ENCODE results near the gene LEPROT.

DNA sequence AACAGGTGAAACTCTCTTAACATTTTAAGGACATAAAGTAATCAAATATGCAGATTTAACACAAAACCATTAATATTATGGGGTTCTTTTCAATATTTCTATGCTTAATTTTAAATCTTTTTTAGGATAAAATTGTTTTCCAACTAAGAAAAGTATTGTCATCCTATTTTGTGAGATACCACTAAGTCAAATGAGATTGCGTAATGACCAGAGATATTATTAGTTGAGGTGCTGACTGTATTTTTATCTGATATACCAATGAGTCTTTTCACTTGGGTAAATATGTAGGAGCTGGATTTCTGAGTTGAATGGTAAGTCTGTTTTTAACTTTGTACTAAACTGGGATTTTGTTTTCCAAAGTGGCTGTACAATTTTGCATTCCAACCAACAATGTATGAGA, 25.4 kb downstream of the LEPROT start:
- TF ChIP-seq CTCF (IDR thresholded peaks at IDR 0.05 in 8 of 11, conservative IDR thresholded peaks at IDR 0.05 in 3 of 11) (no peak), POLR2A (IDR thresholded peaks at IDR 0.05) (no peak)

All from spleen (tissue), 7 donors.